WERI-Rb-1 (cell line): ENCODE data around the gene PARP9.

Experiments
- DNase-seq: peaks from one replicate; pipeline ENCODE4 v3.0.0-alpha.2; 2020
- H3K27ac ChIP-seq: fragments of 250-450 bp; sonication (Bioruptor Pico); 2 replicates; pipeline ENCODE4 v1.5.1; 2020; ENCODE audit warnings: mild to moderate bottlenecking, moderate library complexity
- H3K27me3 ChIP-seq: fragments of 250-450 bp; sonication (Bioruptor Pico); 2 replicates; pipeline ENCODE4 v1.5.1; 2021; ENCODE audit warnings: mild to moderate bottlenecking, low read depth, moderate library complexity; ENCODE audit not compliant: insufficient read depth, severe bottlenecking
- H3K36me3 ChIP-seq: fragments of 250-450 bp; sonication (Bioruptor Pico); 2 replicates; pipeline ENCODE4 v1.5.1; 2020; ENCODE audit warnings: mild to moderate bottlenecking, moderate library complexity
- H3K4me3 ChIP-seq: 2 replicates; pipeline ENCODE4 v1.5.1; 2011; ENCODE audit warnings: low read depth, mild to moderate bottlenecking, control low read depth, low read length
- H3K9me3 ChIP-seq: fragments of 250-450 bp; sonication (Bioruptor Pico); 2 replicates; pipeline ENCODE4 v1.5.1; 2021; ENCODE audit warnings: mild to moderate bottlenecking, moderate library complexity; ENCODE audit not compliant: severe bottlenecking
- CTCF ChIP-seq: IDR thresholded peaks from 2 replicates; pipeline ENCODE4 v1.5.1; 2011; ENCODE audit warnings: low read depth, mild to moderate bottlenecking, control low read depth, inconsistent platforms, low read length

PARP9 gene

GRCh38 chr3:122558605-122559004, 5.5 kb downstream of the PARP9 start:
- H3K27me3 ChIP-seq: no peaks in the 10 kb centered on the region
- no peaks in the 10 kb centered on the region for H3K36me3 ChIP-seq
- DNase-seq: no peak
- H3K4me3 ChIP-seq: no peak overlapping the region
- H3K9me3 ChIP-seq: no peaks in the 10 kb centered on the region
- TF ChIP-seq CTCF: no peak
- H3K27ac ChIP-seq: no peak overlapping the region

- Histone ChIP-seq H3K4me3 (no peak overlapping the region), H3K27ac (no peak overlapping the region), H3K9me3 (no peaks in the 10 kb centered on the region), H3K36me3 (no peaks in the 10 kb centered on the region), H3K27me3 (no peaks in the 10 kb centered on the region)
- DNase-seq: no peak
- TF ChIP-seq CTCF: no peak
These were observed 6.7 kb downstream of the PARP9 start for GRCh38 chr3:122557356-122557755.

- no peak overlapping the region for H3K27ac ChIP-seq
- no peaks in the 10 kb centered on the region for H3K27me3 ChIP-seq
- no peak for TF ChIP-seq CTCF
- H3K4me3 ChIP-seq: no peak overlapping the region
- DNase-seq: no peak
- H3K9me3 ChIP-seq: no peaks in the 10 kb centered on the region
- no peaks in the 10 kb centered on the region for H3K36me3 ChIP-seq
These were observed 8.6 kb downstream of the PARP9 start for GRCh38 chr3:122555275-122556071.

GRCh38 chr3:122553171-122553570, 10.9 kb downstream of the PARP9 start:
- TF ChIP-seq CTCF: no peak
- no peaks in the 10 kb centered on the region for H3K27me3 ChIP-seq
- H3K9me3 ChIP-seq: no peaks in the 10 kb centered on the region
- DNase-seq: no peak
- no peak overlapping the region for H3K27ac ChIP-seq
- no peaks in the 10 kb centered on the region for H3K36me3 ChIP-seq
- no peak overlapping the region for H3K4me3 ChIP-seq

GRCh38 chr3:122548619-122549018, 15.5 kb downstream of the PARP9 start:
- no peak overlapping the region for H3K4me3 ChIP-seq

More at GRCh38 chr3:122548619-122549018, 15.5 kb downstream of the PARP9 start:
- TF ChIP-seq CTCF: no peak
- Histone ChIP-seq H3K27me3 (no peaks in the 10 kb centered on the region), H3K27ac (no peak overlapping the region), H3K36me3 (no peaks in the 10 kb centered on the region), H3K9me3 (no peaks in the 10 kb centered on the region)
- no peak for DNase-seq
